ENCODE data around the gene TRMT44. TPM values are rescaled to one million over a fixed set of nuclear protein-coding genes. Genes with fewer than 3 reads are reported as not detected.

Gene TRMT44
- total RNA-seq, 6 donors from 2014 or later, result 22.8 to 81.7 (median 30.2) TPM

DNA sequence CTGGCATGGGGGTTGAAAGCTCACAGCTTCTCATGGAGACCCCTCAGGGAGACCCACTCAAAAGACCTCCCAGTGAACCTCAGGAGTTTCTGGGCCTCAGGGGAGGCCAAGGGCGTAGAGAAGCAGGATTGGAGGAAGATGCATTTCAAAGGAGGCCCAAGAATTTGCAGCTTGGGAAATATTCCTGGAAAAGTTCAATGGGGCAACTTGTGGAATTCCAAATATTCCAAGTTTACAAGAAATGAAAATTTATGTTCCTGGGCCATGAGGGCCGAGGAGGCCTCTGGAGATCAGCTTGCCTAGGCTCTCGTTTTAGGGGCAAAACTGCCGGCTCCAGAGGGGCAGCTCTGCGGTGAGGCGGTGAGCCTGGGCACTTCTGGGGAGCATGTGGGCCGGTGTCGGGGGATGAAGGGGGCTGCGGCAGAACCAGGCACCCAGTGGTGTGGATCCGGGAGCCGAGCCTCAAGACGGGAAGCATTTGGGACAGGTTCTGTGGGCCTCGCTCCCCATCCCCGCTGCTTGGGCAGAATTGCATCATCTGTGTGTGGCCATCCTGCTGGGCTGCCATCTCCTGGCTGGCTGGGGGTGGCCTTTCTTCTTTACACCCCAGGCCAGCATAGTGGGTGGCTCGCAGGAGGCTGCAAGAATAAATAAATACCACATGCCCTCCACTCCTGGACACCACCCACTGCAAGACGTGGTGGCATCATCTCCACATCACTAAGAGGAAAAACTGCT lies 85.0 kb downstream of the TRMT44 start:
- no peak overlapping the region for H3K4me3 ChIP-seq

More for the DNA sequence above, 85.0 kb downstream of the TRMT44 start:
- WGBS, 2 donors, result 67 to 79% methylated on average over 14 of the region's 16 CpGs
- H3K4me1 ChIP-seq, result peaks cover 0 to 6% (median 0%) of the 10 kb centered on the region in 4 donors
- ATAC-seq (ENCODE audit: low FRiP score in 2 of 2) (peak in 1 of 2 donors; percentile 24), DNase-seq (peak in 1 of 2 donors; percentile 65)
- H3K9me3 ChIP-seq, result no peaks in the 10 kb centered on the region
- H3K36me3 ChIP-seq, result no peaks in the 10 kb centered on the region
- H3K27ac ChIP-seq, result peak overlapping the region in 2 of 4 donors; percentile 36 to 48
- no peaks in the 10 kb centered on the region for H3K27me3 ChIP-seq
- TF ChIP-seq, protein P1, sequence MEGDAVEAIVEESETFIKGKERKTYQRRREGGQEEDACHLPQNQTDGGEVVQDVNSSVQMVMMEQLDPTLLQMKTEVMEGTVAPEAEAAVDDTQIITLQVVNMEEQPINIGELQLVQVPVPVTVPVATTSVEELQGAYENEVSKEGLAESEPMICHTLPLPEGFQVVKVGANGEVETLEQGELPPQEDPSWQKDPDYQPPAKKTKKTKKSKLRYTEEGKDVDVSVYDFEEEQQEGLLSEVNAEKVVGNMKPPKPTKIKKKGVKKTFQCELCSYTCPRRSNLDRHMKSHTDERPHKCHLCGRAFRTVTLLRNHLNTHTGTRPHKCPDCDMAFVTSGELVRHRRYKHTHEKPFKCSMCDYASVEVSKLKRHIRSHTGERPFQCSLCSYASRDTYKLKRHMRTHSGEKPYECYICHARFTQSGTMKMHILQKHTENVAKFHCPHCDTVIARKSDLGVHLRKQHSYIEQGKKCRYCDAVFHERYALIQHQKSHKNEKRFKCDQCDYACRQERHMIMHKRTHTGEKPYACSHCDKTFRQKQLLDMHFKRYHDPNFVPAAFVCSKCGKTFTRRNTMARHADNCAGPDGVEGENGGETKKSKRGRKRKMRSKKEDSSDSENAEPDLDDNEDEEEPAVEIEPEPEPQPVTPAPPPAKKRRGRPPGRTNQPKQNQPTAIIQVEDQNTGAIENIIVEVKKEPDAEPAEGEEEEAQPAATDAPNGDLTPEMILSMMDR (IDR thresholded peaks at IDR 0.05), result no peak
- TF ChIP-seq POLR2AphosphoS5 (IDR thresholded peaks at IDR 0.05) (no peak), POLR2A (IDR thresholded peaks at IDR 0.05) (no peak), EP300 (IDR thresholded peaks at IDR 0.05) (no peak)

Small RNA genes lying within 50 kb of the gene (small RNA-seq; reads per million reads assigned to genes)
- gene RNA5SP152, result 0.68 to 1.6 (median 0.99) reads per million in 4 donors

Other genes starting within 250 kb of the TRMT44 start
- 100 to 1,000 TPM in 2 of 6 donors, 10 to 100 TPM in 4; 34.1 to 193 (median 81.4) TPM for gene SH3TC1, start 241.5 kb upstream of the TRMT44 start, total RNA-seq
- 10 to 100 TPM in 5 of 6 donors, 1 to 10 TPM in 1; 5.2 to 51.1 (median 19.7) TPM for gene HTRA3, start 171.0 kb upstream of the TRMT44 start, total RNA-seq
- gene ACOX3, start 54 bp upstream of the TRMT44 start, total RNA-seq, result 10 to 100 TPM; 23.7 to 56.6 (median 31.8) TPM
- under 1 TPM in 2 of 6 donors, not detected in 4; 0.03 to 0.07 TPM for gene GPR78, start 139.6 kb downstream of the TRMT44 start, total RNA-seq
- 1 to 10 TPM in 2 of 6 donors, under 1 TPM in 2, not detected in 2; 0.78 to 8.6 (median 1.2) TPM for gene CPZ, start 152.0 kb downstream of the TRMT44 start, total RNA-seq